ENCODE data around the gene PLA2G4A.

DNA sequence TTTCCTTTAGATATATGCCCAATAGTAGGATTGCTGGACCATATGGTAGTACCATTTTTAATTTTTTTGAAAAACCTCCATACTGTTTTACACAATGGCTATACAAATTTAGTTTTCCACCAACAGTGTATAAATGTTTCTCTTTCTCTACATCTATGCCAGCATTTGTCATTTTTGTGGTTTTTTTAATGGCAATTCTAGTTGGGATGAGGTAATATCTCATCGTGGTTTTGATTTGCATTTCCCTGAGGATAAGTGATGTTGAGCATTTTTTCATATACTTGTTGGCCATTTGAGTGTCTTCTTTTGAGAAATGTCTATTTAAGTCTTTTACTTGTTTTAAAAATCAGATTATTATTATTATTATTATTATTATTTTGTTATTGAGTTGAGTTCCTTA, 35.5 kb downstream of the PLA2G4A start:
- TF ChIP-seq, protein P1, sequence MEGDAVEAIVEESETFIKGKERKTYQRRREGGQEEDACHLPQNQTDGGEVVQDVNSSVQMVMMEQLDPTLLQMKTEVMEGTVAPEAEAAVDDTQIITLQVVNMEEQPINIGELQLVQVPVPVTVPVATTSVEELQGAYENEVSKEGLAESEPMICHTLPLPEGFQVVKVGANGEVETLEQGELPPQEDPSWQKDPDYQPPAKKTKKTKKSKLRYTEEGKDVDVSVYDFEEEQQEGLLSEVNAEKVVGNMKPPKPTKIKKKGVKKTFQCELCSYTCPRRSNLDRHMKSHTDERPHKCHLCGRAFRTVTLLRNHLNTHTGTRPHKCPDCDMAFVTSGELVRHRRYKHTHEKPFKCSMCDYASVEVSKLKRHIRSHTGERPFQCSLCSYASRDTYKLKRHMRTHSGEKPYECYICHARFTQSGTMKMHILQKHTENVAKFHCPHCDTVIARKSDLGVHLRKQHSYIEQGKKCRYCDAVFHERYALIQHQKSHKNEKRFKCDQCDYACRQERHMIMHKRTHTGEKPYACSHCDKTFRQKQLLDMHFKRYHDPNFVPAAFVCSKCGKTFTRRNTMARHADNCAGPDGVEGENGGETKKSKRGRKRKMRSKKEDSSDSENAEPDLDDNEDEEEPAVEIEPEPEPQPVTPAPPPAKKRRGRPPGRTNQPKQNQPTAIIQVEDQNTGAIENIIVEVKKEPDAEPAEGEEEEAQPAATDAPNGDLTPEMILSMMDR (IDR thresholded peaks at IDR 0.05): no peak
- TF ChIP-seq EZH2 (IDR thresholded peaks at IDR 0.05; ENCODE audit: borderline replicate concordance, insufficient read depth, low read depth, low read length, poor library complexity, severe bottlenecking): no peak

Data from B cell (primary cell).